Adrenal gland (tissue), 12 donors: ENCODE results near the gene TMEM163. TPM values are rescaled to one million over a fixed set of nuclear protein-coding genes. Genes with fewer than 3 reads are reported as not detected.
A peak's percentile ranks its signal among the peaks of the same experiment; 100 is the strongest.

Experiments used
- DNase-seq, 7 donors: peaks; one replicate each; pipeline ENCODE4 v3.0.0-alpha.2; 2019 to 2020
- H3K27ac ChIP-seq, 5 donors: fragments of 200-600 bp; sonication (generic) in 4 of 5; 1 replicate in 3 of 5; 2 replicates in 2 of 5; pipeline versions ENCODE4 v1.5.1 to v1.8.0; 2016 to 2020; ENCODE audit warnings: mild to moderate bottlenecking in 1 of 5
- H3K27me3 ChIP-seq: fragments of 200-600 bp; 2 replicates; pipeline ENCODE4 v1.8.0; 2021
- H3K36me3 ChIP-seq, 2 donors: fragments of 200-600 bp; replicated peaks in 1 of 2; 1 replicate in 1 of 2; 2 replicates in 1 of 2; pipeline versions ENCODE4 v1.5.1 to v1.8.0; 2018 to 2022
- H3K4me1 ChIP-seq, 2 donors: fragments of 200-600 bp; replicated peaks in 1 of 2; 1 replicate in 1 of 2; 2 replicates in 1 of 2; pipeline versions ENCODE4 v1.5.1 to v1.8.0; 2018 to 2021
- H3K4me3 ChIP-seq, 4 donors: fragments of 200-600 bp; sonication (generic) in 3 of 4; one replicate each; pipeline ENCODE4 v1.5.1; 2016 to 2018
- H3K9me3 ChIP-seq, 3 donors: fragments of 200-600 bp; sonication (generic) in 1 of 3; replicated peaks in 1 of 3; 1 replicate in 2 of 3; 2 replicates in 1 of 3; pipeline versions ENCODE4 v1.5.1 to v1.8.0; 2016 to 2021
- CTCF ChIP-seq, 6 experiments: fragments of 450-650 bp in 4 of 6; fragments of 200-600 bp in 2 of 6; sonication (generic) in 1 of 6; IDR thresholded peaks; 1 replicate in 5 of 6; 2 replicates in 1 of 6; pipeline versions ENCODE4 v1.5.1 to v1.8.0; 2016 to 2021; ENCODE audit warnings: antibody characterized with exemption in 6 of 6, mild to moderate bottlenecking in 2 of 6, moderate library complexity in 1 of 6
- POLR2A ChIP-seq, 2 donors: fragments of 450-650 bp; IDR thresholded peaks; one replicate each; pipeline ENCODE4 v1.6.1; 2017; ENCODE audit warnings: antibody characterized with exemption in 2 of 2, mild to moderate bottlenecking in 2 of 2, moderate library complexity in 1 of 2
- WGBS, 4 donors: extraction: QIAGEN DNeasy Blood & Tissue Kit in 2 of 4; methylation state at CpG; one replicate each; pipeline versions ENCODE4 v1.1.5 to v1.1.7; 2013 to 2017; 5-methylcytosine and 5-hydroxymethylcytosine counted together
- intact Hi-C, 2 donors: fragments of 100-400 bp; cut with DNase I; formaldehyde crosslinking; loops; one replicate each; pipeline versions ENCODE4 v1.14.1 to v1.15.0; 2022 to 2023
- polyA plus RNA-seq, 3 donors: library from polyadenylated mRNA; stranded (reverse); fragments of 200-250 nt in 2 of 3; fragments of 350-450 nt in 1 of 3; fragmentation: Illumina TruSeq in 1 of 3; extraction: RNeasy Lipid Tissue Mini Kit (QIAGEN cat#74804) in 1 of 3; gene quantifications; one replicate each; pipeline ENCODE4 v1.2.3, GENCODE V29; 2013 to 2014
- total RNA-seq, 9 donors: library from RNA; depleted of rRNA in 4 of 9; stranded (reverse); fragments of >200 nt in 4 of 9; fragments of 120-200 nt in 1 of 9; fragmentation: NEBNext Ultra II Directional in 1 of 9; extraction: Animal tissue kit (Norgen Biotek cat#: 25700) in 1 of 9; gene quantifications; one replicate each; pipeline versions ENCODE4 v1.1.0 to v1.2.4, GENCODE V29; 2013 to 2023
- donor health status: healthy with polysubstance abuse.
- donor health status: Bipolar disorder and iron deficiency.
- donor health status: DM: yes; HTN: yes; CAD: no.
- donor health status: DM: no; HTN: no; CAD: no.
- donor health status: DM: no; HTN: no; CAD: no.
- donor health status: DM: yes; HTN: yes; CAD: no.

Gene TMEM163
- total and polyA plus RNA-seq, 12 donors, result 3.6 to 21.6 (median 9.5) TPM

GRCh38 chr2:134440336-134440909 lies 278.4 kb downstream of the TMEM163 start:
- DNase-seq, result no peak
- Histone ChIP-seq H3K4me1 (no peaks in the 10 kb centered on the region), H3K4me3 (no peak overlapping the region), H3K9me3 (no peaks in the 10 kb centered on the region), H3K36me3 (no peaks in the 10 kb centered on the region), H3K27ac (no peak overlapping the region), H3K27me3 (no peaks in the 10 kb centered on the region)
- TF ChIP-seq CTCF (IDR thresholded peaks at IDR 0.05), result no peak
- no peak for TF ChIP-seq POLR2A (IDR thresholded peaks at IDR 0.05)
- intact Hi-C loops, result no loop called here
- 93 to 98% (median 97%) methylated on average over 16 of the region's 16 CpGs for WGBS, 4 donors

GRCh38 chr2:134438371-134438770 lies 280.4 kb downstream of the TMEM163 start:
- DNase-seq, result peak in 1 of 7 donors; percentile 38
- no peak overlapping the region for H3K27ac ChIP-seq
- no peaks in the 10 kb centered on the region for H3K4me1 ChIP-seq
- H3K36me3 ChIP-seq, result no peaks in the 10 kb centered on the region
- no peaks in the 10 kb centered on the region for H3K27me3 ChIP-seq
- 77 to 86% (median 84%) methylated on average over 1 to 3 of the region's 3 CpGs for WGBS, 4 donors
- no peaks in the 10 kb centered on the region for H3K9me3 ChIP-seq
- no peak overlapping the region for H3K4me3 ChIP-seq
- no peak for TF ChIP-seq POLR2A (IDR thresholded peaks at IDR 0.05)
- TF ChIP-seq CTCF (IDR thresholded peaks at IDR 0.05), result no peak
- intact Hi-C loops, result no loop called here

- no peak for DNase-seq
- TF ChIP-seq CTCF (IDR thresholded peaks at IDR 0.05) (no peak), POLR2A (IDR thresholded peaks at IDR 0.05) (no peak)
- Histone ChIP-seq H3K4me1 (no peaks in the 10 kb centered on the region), H3K36me3 (no peaks in the 10 kb centered on the region), H3K9me3 (no peaks in the 10 kb centered on the region), H3K4me3 (no peak overlapping the region), H3K27ac (no peak overlapping the region), H3K27me3 (no peaks in the 10 kb centered on the region)
- WGBS, 4 donors, result 96 to 99% (median 98%) methylated on average over 7 of the region's 7 CpGs
- intact Hi-C loops, result no loop called here
Measured at GRCh38 chr2:134436706-134437105, 282.1 kb downstream of the TMEM163 start.

GRCh38 chr2:134435936-134436335 lies 282.9 kb downstream of the TMEM163 start:
- no peak for TF ChIP-seq CTCF (IDR thresholded peaks at IDR 0.05)
- no peak for TF ChIP-seq POLR2A (IDR thresholded peaks at IDR 0.05)
- intact Hi-C loops, result no loop called here
- H3K36me3 ChIP-seq, result no peaks in the 10 kb centered on the region

More at GRCh38 chr2:134435936-134436335, 282.9 kb downstream of the TMEM163 start:
- no peaks in the 10 kb centered on the region for H3K4me1 ChIP-seq
- no peaks in the 10 kb centered on the region for H3K9me3 ChIP-seq
- no peak overlapping the region for H3K27ac ChIP-seq
- H3K4me3 ChIP-seq, result no peak overlapping the region
- no peaks in the 10 kb centered on the region for H3K27me3 ChIP-seq
- peak in 1 of 7 donors; percentile 24 for DNase-seq
